Measurements from ENCODE around the gene HSPG2. TPM values are rescaled to one million over a fixed set of nuclear protein-coding genes. Genes with fewer than 3 reads are reported as not detected.

The HSPG2 gene
- total and polyA plus RNA-seq, 10 donors, result 14.4 to 395 (median 151) TPM

DNA sequence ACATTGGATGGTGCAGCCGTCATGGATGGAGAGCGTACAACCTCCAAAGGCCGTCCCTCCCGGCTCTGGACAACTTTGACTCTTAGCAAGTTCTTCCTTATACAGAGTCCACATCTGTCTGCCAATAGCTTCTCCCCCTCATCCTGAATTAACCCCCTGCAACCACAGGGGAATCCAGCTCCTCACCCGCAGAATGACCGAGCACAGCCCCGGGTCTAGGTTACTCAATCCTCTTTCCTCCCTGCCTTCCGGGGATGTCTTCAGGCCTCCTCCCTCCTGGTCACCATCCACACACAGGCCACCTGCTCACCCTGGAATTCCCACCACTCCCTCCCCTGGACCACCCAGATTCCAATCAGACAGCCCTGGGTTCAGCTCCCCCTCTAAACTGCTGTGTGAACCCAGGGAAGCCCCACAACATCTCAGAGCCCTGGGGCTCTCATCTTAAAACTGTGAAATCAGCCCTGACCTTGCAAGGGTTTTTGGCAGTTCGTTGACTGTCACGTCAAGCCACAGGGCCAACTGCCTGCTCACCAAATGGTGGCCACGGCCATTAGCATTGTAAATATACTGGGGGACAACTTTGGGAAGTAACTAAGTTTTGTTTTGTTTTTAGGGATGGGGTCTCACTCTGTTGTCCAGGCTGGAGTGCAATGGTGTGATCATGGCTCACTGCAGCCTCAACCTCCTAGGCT is 54.2 kb downstream of the HSPG2 start:
- TF ChIP-seq POLR2AphosphoS5 (IDR thresholded peaks at IDR 0.05) (no peak), CTCF (IDR thresholded peaks at IDR 0.05 in 8 of 11, conservative IDR thresholded peaks at IDR 0.05 in 3 of 11) (no peak), POLR2A (IDR thresholded peaks at IDR 0.05) (no peak)
- DNase-seq, result no peak
- no peaks in the 10 kb centered on the region for H3K9me3 ChIP-seq
- 45 to 82% (median 63%) methylated on average over 11 of the region's 11 CpGs for WGBS, 5 donors
- no peaks in the 10 kb centered on the region for H3K27me3 ChIP-seq (replicated peaks in 1 of 7)
- H3K27ac ChIP-seq, result no peak overlapping the region
- intact Hi-C loops (cut with DNase I; ENCODE audit: low total_unique reads), result no loop called here
- H3K36me3 ChIP-seq, result peaks cover 0 to 82% (median 37%) of the 10 kb centered on the region in 6 donors
- H3K4me3 ChIP-seq, result no peak overlapping the region
- H3K4me1 ChIP-seq, result no peaks in the 10 kb centered on the region

GRCh38 chr1:21881250-21881649 is 55.9 kb downstream of the HSPG2 start:
- Histone ChIP-seq H3K27ac (no peak overlapping the region), H3K36me3 (peaks cover 0 to 80% (median 32%) of the 10 kb centered on the region in 6 donors), H3K9me3 (no peaks in the 10 kb centered on the region), H3K27me3 (replicated peaks in 1 of 7) (no peaks in the 10 kb centered on the region), H3K4me3 (no peak overlapping the region), H3K4me1 (no peaks in the 10 kb centered on the region)
- intact Hi-C loops (cut with DNase I; ENCODE audit: low total_unique reads), result no loop called here
- DNase-seq, result no peak
- TF ChIP-seq POLR2AphosphoS5 (IDR thresholded peaks at IDR 0.05) (no peak), CTCF (IDR thresholded peaks at IDR 0.05 in 8 of 11, conservative IDR thresholded peaks at IDR 0.05 in 3 of 11) (no peak)
- 89 to 94% (median 91%) methylated on average over 12 of the region's 12 CpGs for WGBS, 5 donors

GRCh38 chr1:21880619-21880970 is 56.5 kb downstream of the HSPG2 start:
- Histone ChIP-seq H3K27me3 (replicated peaks in 1 of 7) (no peaks in the 10 kb centered on the region), H3K36me3 (peaks cover 0 to 80% (median 32%) of the 10 kb centered on the region in 6 donors), H3K27ac (no peak overlapping the region), H3K9me3 (no peaks in the 10 kb centered on the region), H3K4me1 (no peaks in the 10 kb centered on the region), H3K4me3 (no peak overlapping the region)
- TF ChIP-seq CTCF (IDR thresholded peaks at IDR 0.05 in 8 of 11, conservative IDR thresholded peaks at IDR 0.05 in 3 of 11), result no peak
- 88 to 97% (median 93%) methylated on average over 2 to 16 of the region's 16 CpGs for whole genome bisulfite sequencing, 5 donors
- intact Hi-C loops (cut with DNase I; ENCODE audit: low total_unique reads), result no loop called here
- no peak for DNase-seq

DNA sequence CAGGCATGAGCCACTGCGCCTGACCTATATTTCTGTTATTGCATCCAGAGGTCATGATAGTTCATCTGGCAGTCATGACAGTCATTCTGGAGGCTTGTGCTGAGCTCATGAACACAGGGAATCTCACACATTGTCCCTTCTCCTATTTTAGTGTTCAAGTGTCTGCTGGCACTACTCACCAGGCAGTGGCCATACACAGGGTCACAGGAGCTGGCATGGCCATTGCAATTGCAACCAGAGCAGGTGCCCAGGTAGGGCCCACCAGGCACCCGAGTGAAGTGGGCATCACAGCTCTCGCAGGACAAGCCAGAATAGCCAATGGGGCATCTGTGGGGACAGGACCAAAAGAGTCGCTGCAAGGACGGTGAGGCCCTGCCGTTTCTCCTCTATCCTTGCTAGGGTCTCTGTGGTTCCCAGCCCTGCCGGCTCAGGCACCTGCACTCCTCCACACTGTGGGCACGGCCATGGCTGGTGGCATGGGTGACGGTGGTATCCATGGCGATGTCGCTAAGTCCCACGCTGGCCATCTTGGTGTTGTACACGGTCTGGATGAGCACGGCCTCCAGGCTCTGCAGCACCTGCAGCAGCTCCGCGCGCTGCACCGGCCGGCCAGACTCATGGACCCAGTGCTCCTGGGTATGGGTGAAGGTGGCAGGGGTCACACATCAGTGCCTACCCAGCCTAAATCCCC is 57.0 kb downstream of the HSPG2 start:
- 84 to 98% (median 94%) methylated on average over 8 to 19 of the region's 19 CpGs for WGBS, 5 donors
- DNase-seq, result no peak
- no peaks in the 10 kb centered on the region for H3K4me1 ChIP-seq
- H3K27me3 ChIP-seq (replicated peaks in 1 of 7), result no peaks in the 10 kb centered on the region
- H3K27ac ChIP-seq, result no peak overlapping the region
- no peak overlapping the region for H3K4me3 ChIP-seq
- H3K36me3 ChIP-seq, result peaks cover 0 to 80% (median 33%) of the 10 kb centered on the region in 6 donors
- H3K9me3 ChIP-seq, result no peaks in the 10 kb centered on the region
- intact Hi-C loops (cut with DNase I; ENCODE audit: low total_unique reads), result no loop called here
- TF ChIP-seq POLR2AphosphoS5 (IDR thresholded peaks at IDR 0.05) (no peak), POLR2A (IDR thresholded peaks at IDR 0.05) (no peak), CTCF (IDR thresholded peaks at IDR 0.05 in 8 of 11, conservative IDR thresholded peaks at IDR 0.05 in 3 of 11) (no peak)

Data from spleen (tissue), 11 donors.